PC-3 (cell line): ENCODE data around the gene SYT1.

ENCODE experiments used
- EZH2 ChIP-seq: fragments of 300-600 bp; sonication (generic); IDR thresholded peaks from one replicate; pipeline ENCODE4 v1.6.1; 2017; ENCODE audit warnings: antibody characterized with exemption, mild to moderate bottlenecking, low read length; ENCODE audit not compliant: unreplicated experiment
- TF ChIP-seq, protein P1 (sequence below): fragments of 300-600 bp; sonication (generic); conservative IDR thresholded peaks from 2 replicates; pipeline ENCODE4 v1.5.1; 2017; ENCODE audit warnings: antibody characterized with exemption, low read depth, mild to moderate bottlenecking, low read length

- TF ChIP-seq, protein P1, sequence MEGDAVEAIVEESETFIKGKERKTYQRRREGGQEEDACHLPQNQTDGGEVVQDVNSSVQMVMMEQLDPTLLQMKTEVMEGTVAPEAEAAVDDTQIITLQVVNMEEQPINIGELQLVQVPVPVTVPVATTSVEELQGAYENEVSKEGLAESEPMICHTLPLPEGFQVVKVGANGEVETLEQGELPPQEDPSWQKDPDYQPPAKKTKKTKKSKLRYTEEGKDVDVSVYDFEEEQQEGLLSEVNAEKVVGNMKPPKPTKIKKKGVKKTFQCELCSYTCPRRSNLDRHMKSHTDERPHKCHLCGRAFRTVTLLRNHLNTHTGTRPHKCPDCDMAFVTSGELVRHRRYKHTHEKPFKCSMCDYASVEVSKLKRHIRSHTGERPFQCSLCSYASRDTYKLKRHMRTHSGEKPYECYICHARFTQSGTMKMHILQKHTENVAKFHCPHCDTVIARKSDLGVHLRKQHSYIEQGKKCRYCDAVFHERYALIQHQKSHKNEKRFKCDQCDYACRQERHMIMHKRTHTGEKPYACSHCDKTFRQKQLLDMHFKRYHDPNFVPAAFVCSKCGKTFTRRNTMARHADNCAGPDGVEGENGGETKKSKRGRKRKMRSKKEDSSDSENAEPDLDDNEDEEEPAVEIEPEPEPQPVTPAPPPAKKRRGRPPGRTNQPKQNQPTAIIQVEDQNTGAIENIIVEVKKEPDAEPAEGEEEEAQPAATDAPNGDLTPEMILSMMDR, result no peak
- TF ChIP-seq EZH2, result no peak
Measured at GRCh38 chr12:79124385-79124784, 259.8 kb downstream of the SYT1 start.
